Endothelial cell of umbilical vein (primary cell): ENCODE results near the gene SDR39U1. TPM values are rescaled to one million over a fixed set of nuclear protein-coding genes. Genes with fewer than 3 reads are reported as not detected.

Experiments used
- BruUV-seq: library from RNA; stranded (reverse); fragments of 400-500 nt; replicated peaks from 2 replicates; lab custom pipeline; 2021; lab: Mats Ljungman, UMichigan
- CTCF ChIA-PET: fragments of 300-600, 350-600 bp; sonication (Branson Sonifier 250); formaldehyde crosslinking; loops from one replicate; lab custom pipeline; 2021; ENCODE audit warnings: antibody characterized with exemption, inconsistent platforms; lab: Charles Lee
- POLR2A ChIA-PET: fragments of 300-600, 350-600 bp; sonication (Branson Sonifier 250); formaldehyde crosslinking; loops from one replicate; lab custom pipeline; 2021; ENCODE audit warnings: antibody characterized with exemption, inconsistent platforms; lab: Charles Lee
- DNase-seq: peaks from one replicate; pipeline ENCODE4 v3.0.0-alpha.2; 2011; ENCODE audit warnings: low read depth, low spot score
- FAIRE-seq: peaks from 2 replicates; lab custom pipeline; 2011; peaks lifted over from hg19 to GRCh38; lab: Jason Lieb, UNC
- H2AFZ ChIP-seq: 2 replicates; pipeline ENCODE4 v1.6.0; 2012; ENCODE audit warnings: low read depth, low read length, control low read depth, inconsistent platforms
- H3K27ac ChIP-seq: 2 replicates; pipeline ENCODE4 v1.5.1; 2011; ENCODE audit warnings: low read depth, mild to moderate bottlenecking, control low read depth, low read length, moderate library complexity; ENCODE audit not compliant: insufficient read depth
- H3K27me3 ChIP-seq, 2 experiments: 2 replicates each; pipeline versions ENCODE4 v1.6.0 to v1.6.1; 2011; ENCODE audit warnings: low read length in 2 of 2, mixed read lengths in 1 of 2; ENCODE audit not compliant: control insufficient read depth in 2 of 2, insufficient read depth in 2 of 2
- H3K36me3 ChIP-seq, 2 experiments: 2 replicates in 1 of 2; 3 replicates in 1 of 2; pipeline ENCODE4 v1.5.1; 2011; ENCODE audit warnings: low read length in 2 of 2, mild to moderate bottlenecking in 1 of 2, moderate library complexity in 1 of 2; ENCODE audit not compliant: control insufficient read depth in 2 of 2, insufficient read depth in 2 of 2; ENCODE audit errors: extremely low read depth in 1 of 2
- H3K4me1 ChIP-seq: 3 replicates; pipeline ENCODE4 v1.5.1; 2011; ENCODE audit warnings: mild to moderate bottlenecking, low read length; ENCODE audit not compliant: control insufficient read depth, insufficient read depth; ENCODE audit errors: extremely low read depth
- H3K4me2 ChIP-seq: 2 replicates; pipeline ENCODE4 v1.6.1; 2011; ENCODE audit warnings: low read length, control low read depth, mixed read lengths; ENCODE audit not compliant: insufficient read depth
- H3K4me3 ChIP-seq, 3 experiments: fragments of 200-600 bp in 1 of 3; sonication (generic), shearing (Covaris generic) in 1 of 3; replicated peaks in 1 of 3; 2 replicates each; pipeline ENCODE4 v1.5.1; 2011 to 2016; ENCODE audit warnings: control low read depth in 3 of 3, low read length in 3 of 3, mild to moderate bottlenecking in 2 of 3, inconsistent platforms in 1 of 3, low read depth in 1 of 3, moderate library complexity in 1 of 3; ENCODE audit not compliant: insufficient read depth in 1 of 3
- H3K79me2 ChIP-seq: 2 replicates; pipeline ENCODE4 v1.6.0; 2012; ENCODE audit warnings: low read length, inconsistent platforms; ENCODE audit not compliant: control insufficient read depth, insufficient read depth
- H3K9ac ChIP-seq: replicated peaks from 2 replicates; pipeline ENCODE3; 2011; ENCODE audit warnings: low read length, control low read depth; ENCODE audit not compliant: insufficient read depth; ENCODE audit errors: extremely low read depth
- H3K9me1 ChIP-seq: replicated peaks from 3 replicates; pipeline ENCODE4 v1.6.0; 2011; ENCODE audit warnings: mild to moderate bottlenecking, low read length; ENCODE audit not compliant: control insufficient read depth, insufficient read depth; ENCODE audit errors: extremely low read depth
- H3K9me3 ChIP-seq: replicated peaks from 2 replicates; pipeline ENCODE4 v1.5.1; 2012; ENCODE audit warnings: low read length, inconsistent platforms; ENCODE audit not compliant: control insufficient read depth, insufficient read depth
- H4K20me1 ChIP-seq: replicated peaks from 2 replicates; pipeline ENCODE3; 2011; ENCODE audit warnings: mild to moderate bottlenecking, low read length; ENCODE audit not compliant: control insufficient read depth, insufficient read depth; ENCODE audit errors: extremely low read depth
- CTCF ChIP-seq, 2 donors: IDR thresholded peaks; 1 replicate in 1 of 2; 2 replicates in 1 of 2; pipeline ENCODE4 v1.5.1; 2011; ENCODE audit warnings: low read length in 2 of 2, mild to moderate bottlenecking in 2 of 2, moderate library complexity in 2 of 2, control low read depth in 1 of 2, inconsistent platforms in 1 of 2, low read depth in 1 of 2; ENCODE audit not compliant: insufficient read depth in 1 of 2; ENCODE audit errors: extremely low read depth in 1 of 2
- FOS ChIP-seq: IDR thresholded peaks from 2 replicates; pipeline ENCODE4 v1.6.1; 2011; ENCODE audit warnings: mild to moderate bottlenecking, low read length, moderate library complexity, borderline replicate concordance; ENCODE audit not compliant: insufficient read depth
- GATA2 ChIP-seq: IDR thresholded peaks from 2 replicates; pipeline ENCODE4 v1.7.0; 2011; ENCODE audit warnings: low read depth, mild to moderate bottlenecking, moderate library complexity, mixed read lengths, low read length; ENCODE audit not compliant: insufficient read length, insufficient read depth
- JUN ChIP-seq: IDR thresholded peaks from 2 replicates; pipeline ENCODE4 v1.6.1; 2011; ENCODE audit warnings: borderline replicate concordance, low read depth; ENCODE audit not compliant: insufficient read length, insufficient read depth
- MAX ChIP-seq: IDR thresholded peaks from 2 replicates; pipeline ENCODE4 v1.6.1; 2011; ENCODE audit not compliant: insufficient read depth, insufficient read length
- POLR2A ChIP-seq: IDR thresholded peaks from 2 replicates; pipeline ENCODE4 v1.6.1; 2012; ENCODE audit warnings: low read depth, mild to moderate bottlenecking, control low read depth, low read length
- POLR2AphosphoS5 ChIP-seq: IDR thresholded peaks from 2 replicates; pipeline ENCODE4 v1.6.1; 2012; ENCODE audit warnings: low read depth, mild to moderate bottlenecking, control low read depth, low read length, moderate library complexity; ENCODE audit not compliant: insufficient read depth
- dilution Hi-C: fragments of 300-500 bp; cut with MboI; formaldehyde crosslinking; loops from one replicate; pipeline ENCODE4 v1.15.0; 2019; ENCODE audit warnings: low sequenced_read_pairs; ENCODE audit not compliant: extremely low pct_ligation_motif_present
- intact Hi-C: fragments of 100-400 bp; cut with micrococcal nuclease; formaldehyde crosslinking; loops from one replicate; pipeline ENCODE4 v1.10.0; 2022
- polyA plus RNA-seq, 4 experiments: library from polyadenylated mRNA; depleted of rRNA in 3 of 4; stranded (reverse) in 3 of 4; unstranded in 1 of 4; fragments of >200 nt; gene quantifications; 2 replicates each; pipeline versions ENCODE4 v1.2.1 to v1.2.3, GENCODE V29; 2011 to 2012; ENCODE audit warnings: missing spikeins in 1 of 4
- total RNA-seq: library from RNA; stranded (reverse); gene quantifications from 2 replicates; pipeline ENCODE4 v1.2.3, GENCODE V29; 2021

The SDR39U1 gene
- total and polyA plus RNA-seq, 2 donors (not counting 3 experiments of a cell fraction or from before 2014, with no cell fraction given) = 40.2 to 72.6 TPM

GRCh38 chr14:24463884-24464785 is 21.6 kb upstream of the SDR39U1 start:
- intact Hi-C loops = no loop called here
- Histone ChIP-seq H3K27me3 (no peaks in the 10 kb centered on the region), H4K20me1 (no peaks in the 10 kb centered on the region), H3K9ac (no peak overlapping the region), H2AFZ (no peak overlapping the region), H3K9me3 (no peaks in the 10 kb centered on the region), H3K9me1 (no peaks in the 10 kb centered on the region), H3K27ac (no peak overlapping the region), H3K4me2 (no peak overlapping the region), H3K36me3 (no peaks in the 10 kb centered on the region), H3K4me3 (no peak overlapping the region), H3K79me2 (no peaks in the 10 kb centered on the region), H3K4me1 (no peaks in the 10 kb centered on the region)
- no TSS peak for BruUV-seq
- ChIA-PET CTCF (no interaction called here), POLR2A (no interaction called here)
- DNase-seq = no peak
- FAIRE-seq = no peak
- dilution Hi-C loops = no loop called here
- TF ChIP-seq CTCF (IDR thresholded peaks at IDR 0.05; ENCODE audit: extremely low read depth in 1 of 2, insufficient read depth in 1 of 2, low read depth in 1 of 2, low read length in 2 of 2) (no peak), POLR2AphosphoS5 (no peak), JUN (no peak), POLR2A (no peak), GATA2 (no peak), MAX (no peak), FOS (no peak)
